Neural crest cell (in vitro differentiated cells): ENCODE results near the gene PLIN3. TPM values are rescaled to one million over a fixed set of nuclear protein-coding genes. Genes with fewer than 3 reads are reported as not detected.

ENCODE experiments used
- DNase-seq: peaks from one replicate; pipeline ENCODE4 v3.0.0; 2021; ENCODE audit warnings: low read depth, mixed read lengths, low spot score
- H3K27ac Mint-ChIP-seq: one replicate; pipeline ENCODE4 v1.8.0; 2021; ENCODE audit warnings: mild to moderate bottlenecking, mixed read lengths; ENCODE audit not compliant: unreplicated experiment
- H3K27me3 Mint-ChIP-seq: 2 replicates; pipeline ENCODE4 v1.8.0; 2021; ENCODE audit warnings: low read depth, mild to moderate bottlenecking, mixed read lengths
- H3K36me3 Mint-ChIP-seq: 2 replicates; pipeline ENCODE4 v1.8.0; 2021; ENCODE audit warnings: low read depth, mild to moderate bottlenecking, mixed read lengths
- H3K4me1 Mint-ChIP-seq: 2 replicates; pipeline ENCODE4 v1.8.0; 2021; ENCODE audit warnings: mixed read lengths
- H3K4me3 Mint-ChIP-seq: one replicate; pipeline ENCODE4 v1.8.0; 2021; ENCODE audit warnings: mild to moderate bottlenecking, mixed read lengths
- H3K9me3 Mint-ChIP-seq: 2 replicates; pipeline ENCODE4 v1.8.0; 2021; ENCODE audit warnings: mixed read lengths
- total RNA-seq: library from RNA; stranded (reverse); gene quantifications from 2 replicates; pipeline ENCODE4 v1.2.1, GENCODE V29; 2021
- TF ChIP-seq, protein P1 (sequence below): fragments of 200-600 bp; sonication (generic); conservative IDR thresholded peaks from 2 replicates; pipeline ENCODE4 v1.5.0; 2021; ENCODE audit warnings: antibody characterized with exemption, mild to moderate bottlenecking

Gene PLIN3
- total RNA-seq, 1 donor from 2014 or later: 42.4 TPM

DNA sequence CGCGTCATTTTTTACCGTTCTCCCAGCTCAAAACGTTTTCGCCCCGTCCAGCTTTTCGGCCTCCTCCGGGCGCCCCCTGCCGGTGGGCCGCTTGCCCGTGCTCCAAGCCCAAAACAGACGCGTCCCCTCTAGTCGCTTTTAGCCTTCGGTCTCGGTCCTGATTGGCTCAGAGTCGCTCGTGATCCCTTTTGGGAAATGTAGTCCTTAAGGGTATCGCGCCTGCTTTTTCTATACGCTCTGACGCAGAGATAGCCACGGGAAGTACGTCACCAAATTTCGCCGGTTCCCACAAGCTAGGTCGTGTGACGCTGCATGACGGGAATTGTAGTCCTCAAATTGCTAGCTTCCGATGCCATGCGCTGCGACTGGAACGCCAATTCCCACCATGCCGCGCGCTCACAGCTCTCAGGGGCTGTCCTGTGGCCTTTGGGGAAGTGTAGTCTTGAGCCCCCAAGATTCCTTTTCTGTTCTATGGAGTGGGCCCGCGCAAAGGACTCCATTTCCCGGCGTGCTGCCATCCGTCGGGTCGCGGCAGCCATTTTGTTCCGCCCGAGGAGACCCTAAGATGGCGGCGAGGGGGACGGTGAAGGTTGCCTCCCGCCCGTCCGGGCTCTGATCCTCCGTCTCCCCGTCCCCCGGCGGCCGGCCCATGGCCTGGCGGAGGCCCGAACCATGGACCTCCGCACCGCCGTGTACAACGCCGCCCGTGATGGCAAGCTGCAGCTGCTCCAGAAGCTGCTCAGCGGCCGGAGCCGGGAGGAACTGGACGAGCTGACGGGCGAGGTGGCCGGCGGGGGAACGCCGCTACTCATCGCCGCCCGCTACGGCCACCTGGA lies 76.1 kb downstream of the PLIN3 start, which contains the start of gene FEM1A:
Gene FEM1A, plus strand, starts transcription at position 552 of the 836 bp plus-strand sequence. Its CDS starts 121 bp downstream, at position 673.
- Mint-ChIP-seq H3K27ac (peak within 1 kb of the TSS; percentile 74), H3K27me3 (peaks cover 7% of the 10 kb centered on the region), H3K4me3 (peak within 1 kb of the TSS; percentile 89), H3K9me3 (no peaks in the 10 kb centered on the region), H3K4me1 (peaks cover 16% of the 10 kb centered on the region), H3K36me3 (peaks cover under 1% of the 10 kb centered on the region)
- TF ChIP-seq, protein P1, sequence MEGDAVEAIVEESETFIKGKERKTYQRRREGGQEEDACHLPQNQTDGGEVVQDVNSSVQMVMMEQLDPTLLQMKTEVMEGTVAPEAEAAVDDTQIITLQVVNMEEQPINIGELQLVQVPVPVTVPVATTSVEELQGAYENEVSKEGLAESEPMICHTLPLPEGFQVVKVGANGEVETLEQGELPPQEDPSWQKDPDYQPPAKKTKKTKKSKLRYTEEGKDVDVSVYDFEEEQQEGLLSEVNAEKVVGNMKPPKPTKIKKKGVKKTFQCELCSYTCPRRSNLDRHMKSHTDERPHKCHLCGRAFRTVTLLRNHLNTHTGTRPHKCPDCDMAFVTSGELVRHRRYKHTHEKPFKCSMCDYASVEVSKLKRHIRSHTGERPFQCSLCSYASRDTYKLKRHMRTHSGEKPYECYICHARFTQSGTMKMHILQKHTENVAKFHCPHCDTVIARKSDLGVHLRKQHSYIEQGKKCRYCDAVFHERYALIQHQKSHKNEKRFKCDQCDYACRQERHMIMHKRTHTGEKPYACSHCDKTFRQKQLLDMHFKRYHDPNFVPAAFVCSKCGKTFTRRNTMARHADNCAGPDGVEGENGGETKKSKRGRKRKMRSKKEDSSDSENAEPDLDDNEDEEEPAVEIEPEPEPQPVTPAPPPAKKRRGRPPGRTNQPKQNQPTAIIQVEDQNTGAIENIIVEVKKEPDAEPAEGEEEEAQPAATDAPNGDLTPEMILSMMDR: peak; percentile 100
- DNase-seq: peak; percentile 98

Other genes with a start within 250 kb of the PLIN3 start
- gene TNFAIP8L1, start 228.2 kb downstream of the PLIN3 start, total RNA-seq: 7.0 and 8.0 TPM in 2 replicates
- gene MYDGF, start 197.3 kb downstream of the PLIN3 start, total RNA-seq: 45.4 and 48.8 TPM in 2 replicates
- gene DPP9, start 143.8 kb downstream of the PLIN3 start, total RNA-seq: 46.8 and 48.0 TPM in 2 replicates
- gene FEM1A, start 75.9 kb downstream of the PLIN3 start, total RNA-seq: 16.9 and 17.3 TPM in 2 replicates
- 0.72 and 0.96 TPM in 2 replicates for gene TICAM1, start 36.0 kb downstream of the PLIN3 start, total RNA-seq
- not detected in 2 replicates for gene ARRDC5, start 35.2 kb upstream of the PLIN3 start, total RNA-seq
- 219 and 223 TPM in 2 replicates for gene UHRF1, start 41.8 kb upstream of the PLIN3 start, total RNA-seq
- gene KDM4B, start 101.4 kb upstream of the PLIN3 start, total RNA-seq: 43.3 and 45.4 TPM in 2 replicates